Calu3 (cell line): ENCODE measurements around the gene HMCN2. TPM values are rescaled to one million over a fixed set of nuclear protein-coding genes. Genes with fewer than 3 reads are reported as not detected.

Experiments
- BruUV-seq: library from RNA; stranded (reverse); fragments of 400-500 nt; replicated peaks from 2 replicates; lab custom pipeline; 2021; lab: Mats Ljungman, UMichigan
- CTCF ChIA-PET: fragments of 300-600 bp; sonication (Branson Sonifier 250); formaldehyde crosslinking; loops from one replicate; lab custom pipeline; 2022; ENCODE audit warnings: antibody characterized with exemption; lab: Charles Lee
- DNase-seq: peaks from one replicate; pipeline ENCODE4 v3.0.0; 2022
- H3K27ac Mint-ChIP-seq: one replicate; pipeline ENCODE4 v1.8.0; 2022; ENCODE audit warnings: mixed read lengths; ENCODE audit not compliant: unreplicated experiment
- H3K27me3 Mint-ChIP-seq: one replicate; pipeline ENCODE4 v1.8.0; 2022; ENCODE audit warnings: mixed read lengths; ENCODE audit not compliant: unreplicated experiment
- H3K36me3 Mint-ChIP-seq: one replicate; pipeline ENCODE4 v1.8.0; 2022; ENCODE audit warnings: mild to moderate bottlenecking, moderate library complexity, mixed read lengths; ENCODE audit not compliant: insufficient read depth, unreplicated experiment
- H3K4me1 Mint-ChIP-seq: one replicate; pipeline ENCODE4 v1.8.0; 2022; ENCODE audit warnings: mild to moderate bottlenecking, low read depth, mixed read lengths; ENCODE audit not compliant: unreplicated experiment
- H3K4me3 Mint-ChIP-seq: one replicate; pipeline ENCODE4 v1.8.0; 2022; ENCODE audit warnings: mild to moderate bottlenecking, low read depth, moderate library complexity, mixed read lengths; ENCODE audit not compliant: unreplicated experiment
- H3K9me3 Mint-ChIP-seq: one replicate; pipeline ENCODE4 v1.8.0; 2022; ENCODE audit warnings: low read depth, mixed read lengths; ENCODE audit not compliant: unreplicated experiment
- intact Hi-C: fragments of 100-400 bp; cut with micrococcal nuclease; formaldehyde crosslinking; loops from one replicate; pipeline ENCODE4 v1.10.0; 2022; ENCODE audit not compliant: unreplicated experiment
- total RNA-seq: library from RNA; stranded (reverse); gene quantifications from 2 replicates; pipeline ENCODE4 v1.2.3, GENCODE V29; 2022
- TF ChIP-seq, protein P1 (sequence below): fragments of 200-600 bp; IDR thresholded peaks from one replicate; pipeline ENCODE4 v1.8.0; 2022; ENCODE audit warnings: antibody characterized with exemption; ENCODE audit not compliant: unreplicated experiment

The HMCN2 gene
- total RNA-seq, 1 experiment from 2014 or later, result not detected

DNA sequence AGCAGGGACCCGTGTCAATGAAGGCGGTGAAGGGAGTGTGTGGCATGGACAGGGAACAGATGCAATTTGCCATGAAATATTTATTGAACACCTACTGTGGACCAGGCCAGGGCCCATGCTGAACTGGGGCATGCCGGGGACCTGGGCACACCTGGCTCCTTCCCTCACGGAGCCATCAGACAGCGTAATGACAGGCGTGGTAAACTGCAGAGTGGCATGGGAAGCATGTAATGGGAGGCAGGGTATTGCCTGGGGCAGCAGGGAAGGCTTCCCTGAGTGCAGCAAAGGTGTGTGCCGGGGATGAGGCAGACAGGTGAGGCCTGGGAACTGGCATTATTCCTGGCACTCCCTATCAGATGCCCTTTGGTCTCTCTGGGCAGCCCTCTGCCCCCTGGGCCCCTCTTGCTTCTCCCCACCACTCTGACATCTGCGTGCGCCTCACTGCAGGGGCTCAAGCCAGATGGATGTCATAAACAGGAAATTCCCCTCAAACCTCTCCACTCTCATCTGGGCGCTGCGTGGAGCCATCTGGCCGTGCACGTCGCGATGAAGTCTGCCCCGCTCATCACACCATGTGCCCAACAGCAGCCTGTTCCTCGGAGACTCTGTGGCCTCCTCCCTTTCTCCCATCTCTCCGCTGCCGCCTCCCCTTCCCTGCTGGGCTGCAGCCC lies 67.6 kb downstream of the HMCN2 start:
- CTCF ChIA-PET, result no interaction called here
- H3K9me3 Mint-ChIP-seq, result no peaks in the 10 kb centered on the region
- intact Hi-C loops, result no loop called here
- no TSS peak for BruUV-seq
- no peaks in the 10 kb centered on the region for H3K4me1 Mint-ChIP-seq
- peaks cover 84% of the 10 kb centered on the region for H3K27me3 Mint-ChIP-seq
- no peaks in the 10 kb centered on the region for H3K36me3 Mint-ChIP-seq
- TF ChIP-seq, protein P1, sequence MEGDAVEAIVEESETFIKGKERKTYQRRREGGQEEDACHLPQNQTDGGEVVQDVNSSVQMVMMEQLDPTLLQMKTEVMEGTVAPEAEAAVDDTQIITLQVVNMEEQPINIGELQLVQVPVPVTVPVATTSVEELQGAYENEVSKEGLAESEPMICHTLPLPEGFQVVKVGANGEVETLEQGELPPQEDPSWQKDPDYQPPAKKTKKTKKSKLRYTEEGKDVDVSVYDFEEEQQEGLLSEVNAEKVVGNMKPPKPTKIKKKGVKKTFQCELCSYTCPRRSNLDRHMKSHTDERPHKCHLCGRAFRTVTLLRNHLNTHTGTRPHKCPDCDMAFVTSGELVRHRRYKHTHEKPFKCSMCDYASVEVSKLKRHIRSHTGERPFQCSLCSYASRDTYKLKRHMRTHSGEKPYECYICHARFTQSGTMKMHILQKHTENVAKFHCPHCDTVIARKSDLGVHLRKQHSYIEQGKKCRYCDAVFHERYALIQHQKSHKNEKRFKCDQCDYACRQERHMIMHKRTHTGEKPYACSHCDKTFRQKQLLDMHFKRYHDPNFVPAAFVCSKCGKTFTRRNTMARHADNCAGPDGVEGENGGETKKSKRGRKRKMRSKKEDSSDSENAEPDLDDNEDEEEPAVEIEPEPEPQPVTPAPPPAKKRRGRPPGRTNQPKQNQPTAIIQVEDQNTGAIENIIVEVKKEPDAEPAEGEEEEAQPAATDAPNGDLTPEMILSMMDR, result no peak
- H3K4me3 Mint-ChIP-seq, result no peak overlapping the region
- no peak overlapping the region for H3K27ac Mint-ChIP-seq
- no peak for DNase-seq

DNA sequence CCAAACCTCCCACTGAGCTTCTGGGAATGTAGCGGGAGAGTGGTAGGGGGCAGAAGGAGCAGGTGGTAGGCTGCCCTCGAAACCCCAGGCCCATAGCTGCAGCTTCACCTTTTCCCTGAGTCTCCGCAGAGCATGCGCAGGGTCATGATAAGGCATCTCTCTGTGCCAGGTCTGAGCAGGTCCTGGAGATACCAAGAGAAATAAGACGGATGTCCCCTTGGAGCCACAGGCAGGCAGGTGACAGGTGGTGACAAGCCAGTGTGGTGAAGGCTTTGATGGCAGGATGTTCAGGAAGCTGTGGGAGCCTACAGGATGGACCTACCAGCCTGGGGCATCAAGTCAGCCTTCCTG lies 68.1 kb downstream of the HMCN2 start:
- TF ChIP-seq, protein P1, result no peak
- peaks cover 79% of the 10 kb centered on the region for H3K27me3 Mint-ChIP-seq
- CTCF ChIA-PET, result interaction anchor here (0.7 kb wide), 1 partner anchor 195 kb away, joined by 4 read pairs; no protein-coding TSS in a partner anchor
- intact Hi-C loops, result no loop called here
- no peak for DNase-seq
- H3K36me3 Mint-ChIP-seq, result no peaks in the 10 kb centered on the region
- H3K27ac Mint-ChIP-seq, result no peak overlapping the region
- H3K4me1 Mint-ChIP-seq, result no peaks in the 10 kb centered on the region
- no TSS peak for BruUV-seq
- no peak overlapping the region for H3K4me3 Mint-ChIP-seq
- no peaks in the 10 kb centered on the region for H3K9me3 Mint-ChIP-seq

DNA sequence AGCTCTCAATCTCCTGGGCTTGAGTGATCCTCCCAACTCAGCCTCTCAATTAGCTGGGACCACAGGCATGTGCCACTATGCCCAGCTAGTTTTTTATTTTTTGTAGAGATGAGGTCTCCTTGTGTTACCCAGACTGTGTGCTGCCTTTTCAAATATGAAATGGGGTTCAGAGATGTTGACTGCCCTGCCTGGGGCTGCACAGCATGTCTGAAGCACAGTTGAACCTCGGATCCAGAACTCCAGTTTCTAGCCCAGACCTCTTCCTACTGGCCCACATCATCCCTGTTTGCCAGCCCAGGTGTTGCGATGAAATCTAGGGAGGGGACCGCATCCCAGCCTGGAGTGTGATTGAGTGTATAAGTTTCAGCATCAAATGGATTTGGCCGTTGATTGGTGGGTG lies 69.4 kb downstream of the HMCN2 start:
- Mint-ChIP-seq H3K4me1 (no peaks in the 10 kb centered on the region), H3K9me3 (no peaks in the 10 kb centered on the region), H3K36me3 (no peaks in the 10 kb centered on the region), H3K27me3 (peaks cover 67% of the 10 kb centered on the region), H3K27ac (no peak overlapping the region), H3K4me3 (no peak overlapping the region)
- intact Hi-C loops, result no loop called here
- DNase-seq, result no peak
- CTCF ChIA-PET, result interaction anchor here (1.1 kb wide), 1 partner anchor 348 kb away, joined by 5 read pairs; no protein-coding TSS in a partner anchor
- BruUV-seq, result no TSS peak
- TF ChIP-seq, protein P1, result no peak

DNA sequence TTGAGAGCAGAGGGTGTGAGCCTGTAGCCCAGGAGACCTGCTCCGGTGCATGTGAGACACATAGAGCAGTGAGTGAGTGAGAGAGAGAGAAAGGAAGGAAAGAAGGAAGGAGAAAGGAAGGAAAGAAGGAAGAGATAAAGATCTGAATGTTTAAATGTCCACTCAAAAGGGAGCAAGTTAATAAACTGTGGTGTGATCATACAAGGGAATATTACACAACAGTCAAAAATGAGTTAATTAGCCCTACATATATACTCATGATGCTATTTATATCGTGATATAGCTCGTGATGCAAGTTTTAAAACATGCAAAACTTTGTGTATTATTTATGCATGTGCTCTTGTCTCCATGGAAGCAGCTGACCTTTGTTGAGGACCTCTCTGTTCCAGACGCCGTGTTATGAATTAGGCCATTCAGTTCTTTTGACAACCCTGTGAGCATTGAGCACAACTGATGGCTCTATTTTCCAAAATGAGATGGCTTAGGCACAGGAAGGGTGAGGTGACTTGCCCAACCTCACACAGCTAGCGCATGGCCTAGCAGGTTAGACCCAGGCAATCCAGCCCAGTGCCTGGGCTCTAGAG lies 70.6 kb downstream of the HMCN2 start:
- Mint-ChIP-seq H3K4me3 (no peak overlapping the region), H3K36me3 (no peaks in the 10 kb centered on the region), H3K27ac (no peak overlapping the region), H3K27me3 (peaks cover 55% of the 10 kb centered on the region), H3K9me3 (no peaks in the 10 kb centered on the region), H3K4me1 (no peaks in the 10 kb centered on the region)
- DNase-seq, result no peak
- TF ChIP-seq, protein P1, result no peak
- CTCF ChIA-PET, result no interaction called here
- BruUV-seq, result no TSS peak
- intact Hi-C loops, result no loop called here
